ENCODE measurements around the gene ADD3.

DNA sequence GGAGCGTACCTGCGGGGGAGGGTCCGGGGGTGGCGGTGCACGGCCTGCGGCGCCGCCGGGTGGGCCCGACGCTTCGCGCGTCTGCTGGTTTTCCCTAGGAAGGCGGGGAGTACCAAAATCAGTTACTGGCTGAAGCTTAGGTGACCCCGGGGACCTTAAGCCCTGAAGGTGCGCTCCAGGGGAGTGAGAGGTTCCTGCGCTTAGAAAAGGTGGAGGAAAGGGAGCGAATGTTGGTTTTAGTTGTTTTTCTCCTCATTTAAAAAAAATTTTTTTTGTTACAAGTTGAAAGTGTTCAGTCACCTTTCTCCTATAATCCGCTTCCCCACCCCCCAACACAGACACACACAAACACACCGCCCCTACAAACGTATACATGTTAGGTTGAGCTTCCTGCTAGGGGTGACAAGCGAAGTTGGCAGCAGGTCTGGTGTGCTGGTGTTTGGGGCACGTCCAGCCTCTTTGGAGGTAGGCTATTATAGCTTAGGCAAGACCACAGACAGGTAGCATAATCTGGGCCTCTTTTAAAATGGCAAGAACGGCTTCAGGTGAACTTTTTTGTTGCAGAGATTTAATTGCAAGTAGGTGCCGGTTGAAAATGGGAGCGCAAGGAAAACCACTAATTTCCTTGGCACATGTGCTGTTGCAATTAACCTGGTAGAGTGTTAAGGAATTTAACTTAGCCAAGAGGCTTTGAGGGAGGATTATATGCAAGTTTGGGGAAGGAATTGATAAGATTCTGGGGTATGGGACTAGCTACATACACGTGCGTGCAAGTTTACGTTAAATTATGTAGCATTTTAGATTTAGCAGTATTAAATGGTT is 945 bp downstream of the ADD3 start:
- TF ChIP-seq ZFX (IDR thresholded peaks at IDR 0.05; ENCODE audit: borderline replicate concordance): no peak
- TF ChIP-seq, protein P1, sequence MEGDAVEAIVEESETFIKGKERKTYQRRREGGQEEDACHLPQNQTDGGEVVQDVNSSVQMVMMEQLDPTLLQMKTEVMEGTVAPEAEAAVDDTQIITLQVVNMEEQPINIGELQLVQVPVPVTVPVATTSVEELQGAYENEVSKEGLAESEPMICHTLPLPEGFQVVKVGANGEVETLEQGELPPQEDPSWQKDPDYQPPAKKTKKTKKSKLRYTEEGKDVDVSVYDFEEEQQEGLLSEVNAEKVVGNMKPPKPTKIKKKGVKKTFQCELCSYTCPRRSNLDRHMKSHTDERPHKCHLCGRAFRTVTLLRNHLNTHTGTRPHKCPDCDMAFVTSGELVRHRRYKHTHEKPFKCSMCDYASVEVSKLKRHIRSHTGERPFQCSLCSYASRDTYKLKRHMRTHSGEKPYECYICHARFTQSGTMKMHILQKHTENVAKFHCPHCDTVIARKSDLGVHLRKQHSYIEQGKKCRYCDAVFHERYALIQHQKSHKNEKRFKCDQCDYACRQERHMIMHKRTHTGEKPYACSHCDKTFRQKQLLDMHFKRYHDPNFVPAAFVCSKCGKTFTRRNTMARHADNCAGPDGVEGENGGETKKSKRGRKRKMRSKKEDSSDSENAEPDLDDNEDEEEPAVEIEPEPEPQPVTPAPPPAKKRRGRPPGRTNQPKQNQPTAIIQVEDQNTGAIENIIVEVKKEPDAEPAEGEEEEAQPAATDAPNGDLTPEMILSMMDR (IDR thresholded peaks at IDR 0.05): no peak
